ENCODE results near the gene AP2A2.
"Not testable (repeated sequence)": the region's sequence is repeated elsewhere in the genome, so short reads cannot be mapped to it uniquely, and the experiment has no call there.

Gene AP2A2

GRCh38 chr11:972523-973211, 47.0 kb downstream of the AP2A2 start:
- DNase-seq = no peak

GRCh38 chr11:973237-973636, 47.6 kb downstream of the AP2A2 start:
- DNase-seq = no peak

- DNase-seq = not testable (repeated sequence)
Observed at GRCh38 chr11:975376-975775, 49.7 kb downstream of the AP2A2 start.

- DNase-seq = peak in 12 of 58 donors; percentile 20 to 65 (median 42)
Observed at GRCh38 chr11:975827-976226, 50.2 kb downstream of the AP2A2 start.

- DNase-seq = peak in 40 of 58 donors; percentile 19 to 77 (median 51)
Observed at GRCh38 chr11:976431-977160, 50.9 kb downstream of the AP2A2 start.

GRCh38 chr11:977830-978720, 52.4 kb downstream of the AP2A2 start:
- no peak for DNase-seq

GRCh38 chr11:978781-979180, 53.1 kb downstream of the AP2A2 start:
- DNase-seq = no peak

- DNase-seq = no peak
Observed at GRCh38 chr11:980438-981357, 55.0 kb downstream of the AP2A2 start.

GRCh38 chr11:981764-982163, 56.1 kb downstream of the AP2A2 start:
- DNase-seq = peak in 1 of 58 donors; percentile 11

GRCh38 chr11:984546-984945, 58.9 kb downstream of the AP2A2 start:
- peak in 2 of 58 donors; percentile 12 to 22 for DNase-seq

GRCh38 chr11:985406-985805, 59.7 kb downstream of the AP2A2 start:
- no peak for DNase-seq

GRCh38 chr11:985848-986247, 60.2 kb downstream of the AP2A2 start:
- DNase-seq = no peak

- no peak for DNase-seq
Observed at GRCh38 chr11:986270-986951, 60.7 kb downstream of the AP2A2 start.

GRCh38 chr11:986952-987305, 61.3 kb downstream of the AP2A2 start:
- DNase-seq = no peak

GRCh38 chr11:987671-988070, 62.0 kb downstream of the AP2A2 start:
- no peak for DNase-seq

GRCh38 chr11:990101-990500, 64.4 kb downstream of the AP2A2 start:
- DNase-seq = no peak

- no peak for DNase-seq
Observed at GRCh38 chr11:991034-991433, 65.4 kb downstream of the AP2A2 start.

- DNase-seq = no peak
Observed at GRCh38 chr11:991711-992307, 66.1 kb downstream of the AP2A2 start.

GRCh38 chr11:992577-992976, 66.9 kb downstream of the AP2A2 start:
- no peak for DNase-seq

GRCh38 chr11:993632-994167, 68.0 kb downstream of the AP2A2 start:
- DNase-seq = no peak

All from anterior cingulate cortex (tissue), 58 donors.